Tibial nerve (tissue), 4 donors: Measurements from ENCODE around the gene PRKRIP1. TPM values are rescaled to one million over a fixed set of nuclear protein-coding genes. Genes with fewer than 3 reads are reported as not detected.

ENCODE experiments used
- DNase-seq, 2 donors: peaks; one replicate each; pipeline ENCODE4 v3.0.0-alpha.2; 2019; ENCODE audit warnings: low spot score in 2 of 2
- H3K27ac ChIP-seq, 4 donors: fragments of 200-600 bp; sonication (generic) in 3 of 4; one replicate each; pipeline ENCODE4 v1.5.1; 2017 to 2019; ENCODE audit warnings: mild to moderate bottlenecking in 1 of 4
- H3K27me3 ChIP-seq, 2 donors: fragments of 200-600 bp; sonication (generic) in 1 of 2; one replicate each; pipeline versions ENCODE4 v1.5.1 to v1.6.0; 2017 to 2019
- H3K36me3 ChIP-seq, 3 donors: fragments of 200-600 bp; sonication (generic); one replicate each; pipeline ENCODE4 v1.5.1; 2018 to 2019
- H3K4me1 ChIP-seq, 4 donors: fragments of 200-600 bp; sonication (generic) in 3 of 4; one replicate each; pipeline ENCODE4 v1.5.1; 2017 to 2019
- H3K4me3 ChIP-seq, 4 donors: fragments of 200-600 bp; sonication (generic) in 3 of 4; one replicate each; pipeline ENCODE4 v1.5.1; 2017 to 2019; ENCODE audit warnings: mild to moderate bottlenecking in 1 of 4, moderate library complexity in 1 of 4
- H3K9me3 ChIP-seq, 4 donors: fragments of 200-600 bp; sonication (generic) in 3 of 4; one replicate each; pipeline ENCODE4 v1.5.1; 2017 to 2019
- EP300 ChIP-seq, 2 donors: sonication (generic); formaldehyde crosslinking; IDR thresholded peaks; one replicate each; pipeline ENCODE4 v1.6.1; 2017; ENCODE audit warnings: antibody characterized with exemption in 2 of 2, mild to moderate bottlenecking in 1 of 2
- POLR2A ChIP-seq, 2 donors: fragments of 450-650 bp; IDR thresholded peaks; one replicate each; pipeline ENCODE4 v1.6.1; 2017; ENCODE audit warnings: antibody characterized with exemption in 2 of 2, mild to moderate bottlenecking in 2 of 2, moderate library complexity in 2 of 2
- WGBS, 2 donors: methylation state at CpG; one replicate each; pipeline ENCODE4 v1.1.5; 2018; 5-methylcytosine and 5-hydroxymethylcytosine counted together
- total RNA-seq, 4 donors: library from RNA; depleted of rRNA; stranded (reverse); fragments of >200 nt; gene quantifications; one replicate each; pipeline ENCODE4 v1.1.0, GENCODE V29; 2016
- TF ChIP-seq, protein P1 (sequence below), 5 experiments: fragments of 200-600 bp in 3 of 5; fragments of 450-650 bp in 2 of 5; sonication (generic) in 3 of 5; IDR thresholded peaks; one replicate each; pipeline ENCODE4 v1.5.1; 2016 to 2019; ENCODE audit warnings: antibody characterized with exemption in 5 of 5, mild to moderate bottlenecking in 3 of 5, moderate library complexity in 2 of 5

Gene PRKRIP1
- total RNA-seq, 4 donors from 2014 or later, result 34.7 to 62.1 (median 48.5) TPM

DNA sequence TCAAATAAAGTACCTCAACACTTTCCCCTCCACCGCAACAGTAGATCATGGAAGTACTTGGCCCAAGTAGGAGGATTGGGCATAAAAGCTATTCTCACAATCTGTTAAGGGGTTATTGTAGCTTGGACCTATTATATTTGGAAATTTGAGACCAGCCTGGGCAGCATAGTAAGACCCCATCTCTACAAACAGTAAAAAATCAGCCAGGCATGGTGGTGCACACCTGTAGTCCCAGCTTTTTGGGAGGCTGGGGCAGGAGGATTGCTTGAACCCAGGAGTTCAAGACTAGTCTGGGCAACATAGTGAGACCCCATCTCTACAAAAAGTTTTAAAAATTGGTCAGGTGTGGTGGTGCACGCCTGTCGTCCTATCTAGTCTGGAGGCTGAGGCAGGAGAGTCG is 13.2 kb downstream of the PRKRIP1 start:
- H3K27me3 ChIP-seq, result no peaks in the 10 kb centered on the region
- peaks cover 0 to 99% (median 20%) of the 10 kb centered on the region in 3 donors for H3K36me3 ChIP-seq
- 97 to 100% methylated on average over 4 of the region's 4 CpGs for WGBS, 2 donors
- DNase-seq, result no peak
- H3K27ac ChIP-seq, result no peak overlapping the region
- H3K4me1 ChIP-seq, result peaks cover 0 to 9% (median 2%) of the 10 kb centered on the region in 4 donors
- no peak overlapping the region for H3K4me3 ChIP-seq
- H3K9me3 ChIP-seq, result peaks cover 0 to 4% (median 0%) of the 10 kb centered on the region in 4 donors
- no peak for TF ChIP-seq POLR2A (IDR thresholded peaks at IDR 0.05)
- no peak for TF ChIP-seq EP300 (IDR thresholded peaks at IDR 0.05)
- TF ChIP-seq, protein P1, sequence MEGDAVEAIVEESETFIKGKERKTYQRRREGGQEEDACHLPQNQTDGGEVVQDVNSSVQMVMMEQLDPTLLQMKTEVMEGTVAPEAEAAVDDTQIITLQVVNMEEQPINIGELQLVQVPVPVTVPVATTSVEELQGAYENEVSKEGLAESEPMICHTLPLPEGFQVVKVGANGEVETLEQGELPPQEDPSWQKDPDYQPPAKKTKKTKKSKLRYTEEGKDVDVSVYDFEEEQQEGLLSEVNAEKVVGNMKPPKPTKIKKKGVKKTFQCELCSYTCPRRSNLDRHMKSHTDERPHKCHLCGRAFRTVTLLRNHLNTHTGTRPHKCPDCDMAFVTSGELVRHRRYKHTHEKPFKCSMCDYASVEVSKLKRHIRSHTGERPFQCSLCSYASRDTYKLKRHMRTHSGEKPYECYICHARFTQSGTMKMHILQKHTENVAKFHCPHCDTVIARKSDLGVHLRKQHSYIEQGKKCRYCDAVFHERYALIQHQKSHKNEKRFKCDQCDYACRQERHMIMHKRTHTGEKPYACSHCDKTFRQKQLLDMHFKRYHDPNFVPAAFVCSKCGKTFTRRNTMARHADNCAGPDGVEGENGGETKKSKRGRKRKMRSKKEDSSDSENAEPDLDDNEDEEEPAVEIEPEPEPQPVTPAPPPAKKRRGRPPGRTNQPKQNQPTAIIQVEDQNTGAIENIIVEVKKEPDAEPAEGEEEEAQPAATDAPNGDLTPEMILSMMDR (IDR thresholded peaks at IDR 0.05), result no peak

DNA sequence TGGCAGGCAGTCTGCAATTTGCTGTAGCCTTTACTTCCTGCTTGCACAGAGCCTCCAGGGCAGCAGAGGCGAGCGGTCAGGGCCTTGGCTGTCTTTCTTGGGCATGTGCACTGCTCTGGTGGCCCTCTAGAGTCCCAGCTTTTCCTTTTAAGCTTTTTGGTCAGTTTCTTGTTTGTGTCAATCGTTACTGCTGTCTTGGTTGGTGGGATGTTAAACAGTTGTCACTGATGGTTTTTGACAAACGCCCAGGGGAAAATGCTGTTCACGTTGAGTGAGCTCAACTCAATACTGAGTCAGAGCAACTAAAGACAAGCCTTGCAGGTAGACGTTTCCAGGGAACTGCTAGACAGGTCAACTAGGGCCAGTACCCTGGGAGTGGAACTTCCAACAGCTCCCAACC is 14.0 kb downstream of the PRKRIP1 start:
- peaks cover 0 to 99% (median 20%) of the 10 kb centered on the region in 3 donors for H3K36me3 ChIP-seq
- WGBS, 2 donors, result 69 to 85% methylated on average over 6 of the region's 6 CpGs
- H3K27ac ChIP-seq, result no peak overlapping the region
- peaks cover 0 to 4% (median 0%) of the 10 kb centered on the region in 4 donors for H3K9me3 ChIP-seq
- peaks cover 0 to 9% (median 2%) of the 10 kb centered on the region in 4 donors for H3K4me1 ChIP-seq
- TF ChIP-seq EP300 (IDR thresholded peaks at IDR 0.05) (no peak), POLR2A (IDR thresholded peaks at IDR 0.05) (no peak)
- TF ChIP-seq, protein P1 (IDR thresholded peaks at IDR 0.05), result no peak
- no peak overlapping the region for H3K4me3 ChIP-seq
- H3K27me3 ChIP-seq, result no peaks in the 10 kb centered on the region
- DNase-seq, result no peak

DNA sequence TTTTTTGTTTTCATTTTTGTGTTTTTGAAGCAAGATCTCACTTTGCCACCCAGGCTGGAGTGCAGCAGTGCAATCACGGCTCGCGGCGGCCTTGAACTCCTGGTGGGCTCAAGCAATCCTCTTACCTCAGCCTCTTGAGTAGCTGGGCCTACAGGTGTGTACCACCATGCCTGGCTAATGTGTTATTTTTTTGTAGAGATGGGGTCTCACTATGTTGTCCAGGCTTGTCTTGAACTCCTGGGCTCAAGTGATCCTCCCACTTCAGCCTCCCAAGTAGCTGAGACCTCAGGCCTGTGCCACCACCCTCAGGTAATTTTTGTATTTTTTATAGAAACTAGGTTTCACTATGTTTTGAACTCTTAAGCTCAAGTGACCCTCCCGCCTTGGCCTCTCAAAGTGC is 14.8 kb downstream of the PRKRIP1 start:
- H3K9me3 ChIP-seq, result peaks cover 0 to 4% (median 0%) of the 10 kb centered on the region in 4 donors
- no peak overlapping the region for H3K4me3 ChIP-seq
- 96 to 97% methylated on average over 5 of the region's 5 CpGs for WGBS, 2 donors
- peaks cover 2 to 99% (median 14%) of the 10 kb centered on the region in 3 donors for H3K36me3 ChIP-seq
- DNase-seq, result no peak
- H3K27me3 ChIP-seq, result no peaks in the 10 kb centered on the region
- TF ChIP-seq EP300 (IDR thresholded peaks at IDR 0.05) (no peak), POLR2A (IDR thresholded peaks at IDR 0.05) (no peak)
- TF ChIP-seq, protein P1 (IDR thresholded peaks at IDR 0.05), result no peak
- no peak overlapping the region for H3K27ac ChIP-seq
- H3K4me1 ChIP-seq, result peaks cover 0 to 9% (median 2%) of the 10 kb centered on the region in 4 donors

DNA sequence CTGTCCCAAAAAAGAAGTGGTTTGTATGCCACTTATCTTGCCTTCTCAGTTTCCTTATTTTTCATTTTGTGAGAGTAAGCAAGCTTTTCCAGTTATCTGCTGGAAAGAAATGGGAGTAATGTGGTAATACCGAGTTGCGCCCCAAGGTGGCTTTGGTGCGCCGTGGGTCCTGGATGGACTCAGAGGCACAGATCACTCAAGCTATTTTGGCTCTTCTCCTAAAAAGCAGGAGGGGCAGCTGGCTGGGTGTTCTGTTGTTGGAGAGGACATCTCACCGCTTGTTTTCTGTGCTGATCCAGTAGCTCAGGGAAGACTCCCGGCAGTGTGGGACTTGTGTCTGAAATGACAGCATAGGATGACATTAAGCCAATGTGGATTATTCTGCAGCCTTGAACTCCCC is 16.4 kb downstream of the PRKRIP1 start:
- WGBS, 2 donors, result 59 to 74% methylated on average over 6 of the region's 6 CpGs
- peaks cover 0 to 9% (median 2%) of the 10 kb centered on the region in 4 donors for H3K4me1 ChIP-seq
- TF ChIP-seq, protein P1 (IDR thresholded peaks at IDR 0.05), result peak in 2 of 5 experiments; percentile 23 to 28
- no peak for TF ChIP-seq EP300 (IDR thresholded peaks at IDR 0.05)
- no peak for TF ChIP-seq POLR2A (IDR thresholded peaks at IDR 0.05)
- peaks cover 3 to 99% (median 8%) of the 10 kb centered on the region in 3 donors for H3K36me3 ChIP-seq
- H3K27me3 ChIP-seq, result no peaks in the 10 kb centered on the region
- DNase-seq, result no peak
- H3K4me3 ChIP-seq, result no peak overlapping the region
- no peak overlapping the region for H3K27ac ChIP-seq
- H3K9me3 ChIP-seq, result peaks cover 0 to 4% (median 0%) of the 10 kb centered on the region in 4 donors

DNA sequence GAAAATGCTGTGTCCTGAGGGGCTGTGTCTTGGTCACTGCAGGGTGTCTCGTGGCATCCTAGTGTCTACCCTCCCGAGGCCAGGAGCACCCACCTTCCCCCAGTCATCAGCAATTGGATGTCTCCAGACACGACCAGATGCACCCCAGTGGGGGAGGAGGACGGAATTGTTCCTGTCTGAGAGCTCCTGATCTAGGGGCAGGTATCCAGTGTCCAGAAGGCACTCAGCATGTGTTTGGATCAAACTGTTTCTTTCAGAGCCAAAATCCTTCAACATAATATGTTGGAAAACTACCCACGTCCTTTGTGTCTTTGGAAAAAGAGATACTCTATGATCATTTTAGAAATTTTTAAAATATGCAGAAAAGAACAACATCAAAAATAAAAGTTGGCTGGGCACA is 16.9 kb downstream of the PRKRIP1 start:
- DNase-seq, result no peak
- 77 to 84% methylated on average over 5 of the region's 5 CpGs for WGBS, 2 donors
- peaks cover 3 to 98% (median 8%) of the 10 kb centered on the region in 3 donors for H3K36me3 ChIP-seq
- H3K27ac ChIP-seq, result no peak overlapping the region
- peaks cover 0 to 9% (median 2%) of the 10 kb centered on the region in 4 donors for H3K4me1 ChIP-seq
- no peak for TF ChIP-seq EP300 (IDR thresholded peaks at IDR 0.05)
- no peak for TF ChIP-seq POLR2A (IDR thresholded peaks at IDR 0.05)
- TF ChIP-seq, protein P1 (IDR thresholded peaks at IDR 0.05), result no peak
- peaks cover 0 to 4% (median 0%) of the 10 kb centered on the region in 4 donors for H3K9me3 ChIP-seq
- no peak overlapping the region for H3K4me3 ChIP-seq
- H3K27me3 ChIP-seq, result no peaks in the 10 kb centered on the region
